Hematopoietic multipotent progenitor cell treated with erythropoietin and hydrocortisone succinate and interleukin-3 and kit ligand, for 17 days (in vitro differentiated cells): Measurements from ENCODE around the gene SERINC1.
A peak's percentile ranks its signal among the peaks of the same experiment; 100 is the strongest.
"Not testable (repeated sequence)": the region's sequence is repeated elsewhere in the genome, so short reads cannot be mapped to it uniquely, and the experiment has no call there.

ENCODE experiments used
- DNase-seq: peaks from one replicate; pipeline ENCODE4 v3.0.0-alpha.2; 2015; ENCODE audit warnings: low spot score

The SERINC1 gene

GRCh38 chr6:122471107-122472021 lies at the start of gene SERINC1:
SERINC1 (minus strand) TSS chr6:122471807; CDS start chr6:122471737, 70 bp downstream.
- peak; percentile 97 for DNase-seq

- DNase-seq, result no peak
Measured at GRCh38 chr6:122511193-122511924, 39.8 kb upstream of the SERINC1 start.

DNA sequence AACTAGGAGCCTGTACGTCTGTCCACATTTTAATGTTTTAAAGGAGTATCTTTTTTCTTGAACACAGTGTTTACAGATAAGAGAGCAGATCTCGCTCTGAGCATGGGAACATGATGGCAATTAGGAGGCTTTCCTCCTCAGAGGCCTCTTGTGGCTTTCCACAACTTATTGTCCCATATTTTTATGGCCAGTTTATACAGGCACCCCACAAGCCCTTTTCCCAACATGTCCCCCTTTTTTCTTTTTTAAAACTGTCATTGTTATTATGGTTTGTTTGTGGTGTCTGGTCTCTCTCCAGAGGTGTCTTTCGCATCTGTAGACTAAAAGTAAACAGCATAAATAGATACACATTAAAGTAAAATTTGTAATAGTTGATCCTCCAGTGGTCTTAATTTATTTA lies 33.6 kb upstream of the SERINC1 start:
- DNase-seq, result not testable (repeated sequence)

DNA sequence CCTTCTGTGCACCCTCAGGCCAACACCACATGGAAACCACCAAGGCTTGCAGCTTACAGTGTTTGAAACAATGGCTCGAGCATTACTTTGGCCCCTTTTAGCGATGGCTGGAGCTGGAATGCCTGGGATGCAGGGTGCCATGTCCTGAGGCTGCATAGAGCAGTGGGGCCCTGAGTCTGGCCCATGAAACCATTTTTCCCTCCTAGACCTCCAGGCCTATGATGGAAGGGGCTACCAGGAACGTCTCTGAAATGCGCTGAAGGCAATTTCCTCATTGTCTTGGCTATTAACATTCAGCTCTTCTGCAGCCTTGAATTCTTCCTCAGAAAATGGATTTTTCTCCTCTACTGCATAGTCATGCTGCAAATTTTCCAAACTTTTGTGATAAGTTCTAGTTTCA lies 29.9 kb upstream of the SERINC1 start:
- DNase-seq, result no peak

GRCh38 chr6:122495612-122496011 lies 24.0 kb upstream of the SERINC1 start:
- DNase-seq, result no peak

GRCh38 chr6:122494665-122495272 lies 23.2 kb upstream of the SERINC1 start:
- DNase-seq, result no peak

- DNase-seq, result peak; percentile 83
Measured at GRCh38 chr6:122491919-122492555, 20.4 kb upstream of the SERINC1 start.

GRCh38 chr6:122490607-122491006 lies 19.0 kb upstream of the SERINC1 start:
- no peak for DNase-seq

DNA sequence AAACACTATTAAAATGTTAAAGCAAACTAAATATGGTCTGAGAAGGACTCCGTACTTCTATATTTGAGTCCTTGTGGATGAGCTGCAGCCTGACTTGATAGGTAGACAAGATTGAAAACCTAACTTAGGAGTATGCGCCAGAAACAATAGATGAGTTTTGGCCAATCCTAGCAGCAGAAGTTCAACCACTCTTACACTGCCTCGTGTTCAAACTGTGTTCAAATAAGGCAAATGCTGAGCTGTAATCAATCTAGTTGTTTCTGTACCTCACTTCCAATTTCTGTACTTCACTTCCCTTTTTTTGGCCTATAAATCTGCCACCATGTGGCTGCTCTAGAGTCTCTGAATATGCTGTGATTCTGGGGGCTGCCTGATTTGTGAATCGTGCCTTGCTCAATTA lies 13.2 kb upstream of the SERINC1 start:
- DNase-seq, result no peak

GRCh38 chr6:122482750-122483080 lies 11.1 kb upstream of the SERINC1 start:
- DNase-seq, result no peak

- peak; percentile 71 for DNase-seq
Measured at GRCh38 chr6:122476131-122476530, 4.5 kb upstream of the SERINC1 start.

GRCh38 chr6:122472022-122472340 lies 374 bp upstream of the SERINC1 start:
- DNase-seq, result no peak

DNA sequence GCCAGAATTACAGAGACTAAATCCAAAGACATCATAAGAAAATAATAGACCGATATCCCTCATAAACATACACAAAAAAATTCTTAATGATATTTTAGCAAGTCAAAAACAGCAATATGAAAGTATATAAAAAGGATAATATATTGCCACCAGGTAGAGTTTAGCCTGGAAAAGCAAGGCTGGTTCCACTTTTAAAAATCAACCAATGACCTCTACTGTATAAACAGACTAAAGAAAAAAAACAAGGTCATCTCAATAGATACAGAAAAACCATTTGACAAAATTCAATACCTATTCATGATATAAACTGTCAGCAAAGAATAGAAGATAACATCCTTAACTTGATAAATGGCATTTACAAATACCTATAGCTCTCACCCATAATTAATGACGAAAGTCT lies 9.7 kb downstream of the SERINC1 start:
- DNase-seq, result no peak

GRCh38 chr6:122459865-122460416 lies 11.7 kb downstream of the SERINC1 start:
- DNase-seq, result not testable (repeated sequence)

GRCh38 chr6:122459240-122459639 lies 12.4 kb downstream of the SERINC1 start:
- no peak for DNase-seq

DNA sequence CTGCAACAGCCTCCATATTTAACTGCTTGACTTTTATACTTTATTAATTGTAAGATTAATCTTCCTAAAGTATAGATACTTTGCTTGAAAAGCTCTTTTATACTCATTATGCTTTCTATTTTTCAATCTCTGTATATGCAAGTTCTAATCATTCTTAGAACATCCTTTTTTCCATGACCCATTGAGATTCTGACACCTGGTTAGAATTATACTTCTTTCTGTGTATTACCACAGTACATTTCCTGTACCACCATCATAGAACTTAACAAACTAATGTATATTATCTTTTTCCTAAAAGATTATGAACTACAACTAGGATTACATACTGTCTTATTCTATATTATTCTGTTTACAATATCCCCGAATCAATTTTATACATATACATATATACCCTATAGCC lies 13.5 kb downstream of the SERINC1 start:
- no peak for DNase-seq

DNA sequence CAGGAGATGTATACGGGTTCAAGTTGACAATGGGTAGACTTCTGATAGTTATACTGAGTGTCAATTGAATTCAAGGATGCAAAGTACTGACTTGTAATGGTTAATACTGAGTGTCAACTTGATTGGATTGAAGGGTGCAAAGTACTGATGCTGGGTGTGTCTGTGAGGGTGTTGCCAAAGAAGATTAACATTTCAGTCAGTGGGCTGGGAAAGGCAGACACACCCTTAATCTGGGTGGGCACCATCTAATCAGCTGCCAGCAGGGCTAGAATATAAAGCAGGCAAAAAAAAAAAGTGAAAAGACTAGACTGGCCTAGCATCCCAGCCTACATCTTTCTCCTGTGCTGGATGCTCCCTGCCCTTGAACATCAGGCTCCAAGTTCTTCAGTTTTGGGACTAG lies 16.5 kb downstream of the SERINC1 start:
- peak; percentile 64 for DNase-seq

GRCh38 chr6:122454673-122455072 lies 16.9 kb downstream of the SERINC1 start:
- DNase-seq, result no peak

DNA sequence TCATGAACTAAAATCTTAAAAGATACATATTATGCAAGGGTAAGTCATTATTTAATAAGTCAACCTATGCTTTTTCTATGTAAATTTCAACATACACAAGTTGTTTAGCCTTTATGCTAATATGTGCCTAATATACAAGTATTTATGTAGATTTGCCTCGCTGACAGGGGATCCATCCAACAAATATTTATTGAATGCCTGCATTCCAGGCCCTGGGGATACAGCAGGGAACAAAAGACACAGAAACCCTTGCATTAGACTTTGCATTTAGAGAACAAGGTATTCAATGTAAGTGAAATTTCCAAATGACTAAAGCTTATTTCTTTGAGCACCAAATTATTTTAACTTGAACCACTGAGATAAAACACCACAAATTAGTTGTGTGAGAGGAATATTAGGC lies 19.1 kb downstream of the SERINC1 start:
- DNase-seq, result no peak

DNA sequence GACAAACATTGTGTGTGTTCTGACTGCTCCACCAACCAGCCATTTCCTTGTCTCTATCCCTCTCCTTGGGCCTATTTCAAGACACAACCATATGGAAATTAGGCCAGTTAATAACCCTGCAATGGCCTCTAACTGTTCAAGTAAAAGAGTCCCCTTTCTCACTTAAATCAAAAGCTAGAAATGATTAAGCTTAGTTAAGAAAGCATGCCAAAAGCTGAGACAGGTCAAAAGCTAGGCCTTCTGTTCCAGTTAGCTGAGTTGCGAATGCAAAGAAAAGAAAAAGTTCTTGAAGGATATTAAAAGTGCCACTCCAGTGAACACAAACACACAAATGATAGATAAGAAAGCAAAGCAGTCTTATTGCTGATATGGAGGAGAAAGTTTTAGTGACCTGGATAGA lies 22.5 kb downstream of the SERINC1 start:
- DNase-seq, result no peak

DNA sequence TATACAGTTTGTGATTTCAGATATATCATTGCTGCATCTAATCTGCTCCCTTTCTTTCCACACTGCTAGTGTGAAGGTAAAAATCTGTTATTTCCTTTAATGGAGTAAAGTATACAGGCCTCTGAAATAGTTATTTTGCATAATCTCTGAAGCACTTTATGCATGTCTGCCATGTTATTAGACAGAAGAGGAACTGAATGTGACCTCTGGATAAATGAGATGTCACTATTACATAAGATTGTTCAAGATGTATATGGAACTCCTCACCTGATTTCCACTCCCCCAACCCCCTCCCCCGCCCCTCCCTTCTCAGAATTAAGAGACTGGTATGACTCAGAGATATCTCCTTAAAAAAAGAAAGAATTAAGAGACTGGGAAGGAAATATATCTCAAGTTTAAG lies 26.3 kb downstream of the SERINC1 start:
- no peak for DNase-seq

- no peak for DNase-seq
Measured at GRCh38 chr6:122438975-122439374, 32.6 kb downstream of the SERINC1 start.
